Measurements from ENCODE around the gene SVOP.

SVOP gene

DNA sequence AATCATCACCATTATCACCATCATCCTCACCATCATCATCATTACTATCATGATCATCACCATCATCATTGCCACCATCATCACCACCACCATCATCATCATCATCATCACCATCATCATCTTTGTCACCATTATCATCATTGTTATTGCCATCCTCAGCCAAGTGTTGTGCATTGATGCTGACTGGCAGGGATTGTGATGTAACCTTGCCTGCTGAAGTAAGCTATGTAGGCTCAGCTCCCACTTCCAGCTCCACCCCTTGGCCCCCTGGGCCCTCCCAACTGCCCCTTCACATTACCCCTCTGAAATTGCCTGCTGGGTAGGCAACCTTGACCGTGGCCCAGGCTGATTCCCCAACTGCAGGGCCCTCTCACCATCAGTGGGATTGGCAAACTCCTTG, 37.6 kb downstream of the SVOP start:
- Histone ChIP-seq H3K18ac (ENCODE audit: low read length) (no peak overlapping the region), H2BK5ac (ENCODE audit: low read length) (no peak overlapping the region), H2BK15ac (ENCODE audit: low read length) (no peak overlapping the region), H3K4me1 (ENCODE audit: control insufficient read depth in 2 of 2, insufficient read depth in 1 of 2, low read depth in 1 of 2, low read length in 2 of 2) (peaks cover 0 to 2% of the 10 kb centered on the region in 2 donors), H3K36me3 (replicated peaks in 1 of 2; ENCODE audit: control insufficient read depth in 2 of 2, insufficient read depth in 2 of 2, low read length in 2 of 2) (peaks cover 0 to 1% of the 10 kb centered on the region in 2 donors), H2AFZ (ENCODE audit: low read length) (no peak overlapping the region), H2BK120ac (ENCODE audit: low read depth, low read length) (no peak overlapping the region), H3K79me1 (ENCODE audit: low read depth, low read length) (no peaks in the 10 kb centered on the region), H3K9ac (ENCODE audit: low read depth, low read length, poor library complexity) (no peak overlapping the region), H4K8ac (ENCODE audit: low read depth, low read length) (no peak overlapping the region), H2BK12ac (ENCODE audit: low read length) (no peak overlapping the region), H3K27me3 (ENCODE audit: control insufficient read depth in 3 of 3, insufficient read depth in 3 of 3, low read depth in 1 of 3, low read length in 3 of 3) (no peaks in the 10 kb centered on the region), H4K91ac (ENCODE audit: low read depth, low read length, poor library complexity) (no peak overlapping the region), H3K9me3 (replicated peaks in 1 of 2; ENCODE audit: control insufficient read depth in 2 of 2, insufficient read depth in 1 of 2, low read depth in 1 of 2, low read length in 2 of 2) (peaks cover 0 to 7% of the 10 kb centered on the region in 2 donors), H3K4me2 (ENCODE audit: insufficient read depth, low read length, poor library complexity, severe bottlenecking) (no peak overlapping the region), H3K14ac (ENCODE audit: low read length) (no peak overlapping the region), H3K23ac (ENCODE audit: low read depth, low read length, poor library complexity) (peak overlapping the region; percentile 5), H3K4me3 (ENCODE audit: low read length in 2 of 2) (no peak overlapping the region), H2AK5ac (ENCODE audit: low read depth, low read length) (no peak overlapping the region), H3K4ac (ENCODE audit: low read length) (no peak overlapping the region), H3K27ac (replicated peaks; ENCODE audit: low read length) (no peak overlapping the region)
- DNase-seq (ENCODE audit: low spot score), result no peak
- no CpG with 5 or more reads among the region's 1 CpG for WGBS, 2 donors (ENCODE audit: extremely low coverage in 2 of 2, insufficient read length in 2 of 2, insufficient replicate concordance in 1 of 2)

DNA sequence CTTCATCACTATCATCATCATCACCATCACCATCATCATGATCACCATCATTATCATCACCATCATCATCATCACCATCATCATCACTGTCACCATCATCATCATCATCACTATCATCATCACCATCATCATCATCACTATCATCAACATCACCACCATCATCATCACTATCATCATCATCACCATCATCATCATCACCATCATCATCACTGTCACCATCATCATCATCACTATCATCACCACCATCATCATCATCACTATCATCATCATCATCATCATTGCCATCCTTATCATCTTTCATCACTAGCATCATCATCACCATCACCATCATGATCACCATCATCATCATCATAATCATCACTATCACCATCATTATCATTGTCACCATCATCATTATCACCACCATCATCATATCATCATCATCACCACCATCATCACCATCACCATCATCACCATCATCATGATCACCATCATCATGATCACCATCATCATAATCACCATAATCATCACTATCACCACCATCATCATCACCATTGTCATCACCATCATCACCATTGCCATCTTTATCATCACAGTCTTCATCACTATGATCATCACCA, 38.1 kb downstream of the SVOP start:
- H3K4me2 ChIP-seq (ENCODE audit: insufficient read depth, low read length, poor library complexity, severe bottlenecking), result no peak overlapping the region
- H2BK5ac ChIP-seq (ENCODE audit: low read length), result no peak overlapping the region
- peak overlapping the region; percentile 24 for H3K9ac ChIP-seq (ENCODE audit: low read depth, low read length, poor library complexity)
- no peak overlapping the region for H3K4me3 ChIP-seq (ENCODE audit: low read length in 2 of 2)
- no peak overlapping the region for H2BK12ac ChIP-seq (ENCODE audit: low read length)
- no peak overlapping the region for H2BK15ac ChIP-seq (ENCODE audit: low read length)
- peaks cover 0 to 4% (median 0%) of the 10 kb centered on the region in 3 experiments for H3K27me3 ChIP-seq (ENCODE audit: control insufficient read depth in 3 of 3, insufficient read depth in 3 of 3, low read depth in 1 of 3, low read length in 3 of 3)
- no peak overlapping the region for H3K23ac ChIP-seq (ENCODE audit: low read depth, low read length, poor library complexity)
- peaks cover 0 to 7% of the 10 kb centered on the region in 2 donors for H3K9me3 ChIP-seq (replicated peaks in 1 of 2; ENCODE audit: control insufficient read depth in 2 of 2, insufficient read depth in 1 of 2, low read depth in 1 of 2, low read length in 2 of 2)
- H3K18ac ChIP-seq (ENCODE audit: low read length), result no peak overlapping the region
- H3K14ac ChIP-seq (ENCODE audit: low read length), result no peak overlapping the region
- no peak overlapping the region for H4K8ac ChIP-seq (ENCODE audit: low read depth, low read length)
- H2BK120ac ChIP-seq (ENCODE audit: low read depth, low read length), result no peak overlapping the region
- no peak for DNase-seq (ENCODE audit: low spot score)
- H3K36me3 ChIP-seq (replicated peaks in 1 of 2; ENCODE audit: control insufficient read depth in 2 of 2, insufficient read depth in 2 of 2, low read length in 2 of 2), result peaks cover 0 to 1% of the 10 kb centered on the region in 2 donors
- no peak overlapping the region for H2AK5ac ChIP-seq (ENCODE audit: low read depth, low read length)
- H3K4ac ChIP-seq (ENCODE audit: low read length), result no peak overlapping the region
- no peak overlapping the region for H2AFZ ChIP-seq (ENCODE audit: low read length)
- H4K91ac ChIP-seq (ENCODE audit: low read depth, low read length, poor library complexity), result no peak overlapping the region
- peaks cover 0 to 2% of the 10 kb centered on the region in 2 donors for H3K4me1 ChIP-seq (ENCODE audit: control insufficient read depth in 2 of 2, insufficient read depth in 1 of 2, low read depth in 1 of 2, low read length in 2 of 2)
- no peaks in the 10 kb centered on the region for H3K79me1 ChIP-seq (ENCODE audit: low read depth, low read length)
- no peak overlapping the region for H3K27ac ChIP-seq (replicated peaks; ENCODE audit: low read length)

DNA sequence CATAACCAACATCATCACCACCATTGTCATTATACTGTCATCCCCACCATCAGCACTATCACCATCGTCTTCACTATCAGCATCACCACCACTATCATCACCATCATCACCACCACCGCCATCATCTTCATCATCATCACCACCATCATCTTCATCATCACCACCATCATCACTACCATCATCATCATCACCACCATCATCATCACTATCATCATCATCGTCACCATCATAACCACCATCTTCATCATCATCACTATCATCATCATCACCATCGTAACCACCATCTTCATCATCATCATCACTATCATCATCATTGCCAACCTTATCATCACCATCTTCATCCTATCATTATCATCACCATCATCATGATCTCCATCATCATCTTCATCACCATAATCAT, 39.0 kb downstream of the SVOP start:
- Histone ChIP-seq H3K27ac (replicated peaks; ENCODE audit: low read length) (no peak overlapping the region), H3K36me3 (replicated peaks in 1 of 2; ENCODE audit: control insufficient read depth in 2 of 2, insufficient read depth in 2 of 2, low read length in 2 of 2) (peaks cover 0 to 1% of the 10 kb centered on the region in 2 donors), H3K9me3 (replicated peaks in 1 of 2; ENCODE audit: control insufficient read depth in 2 of 2, insufficient read depth in 1 of 2, low read depth in 1 of 2, low read length in 2 of 2) (peaks cover 0 to 7% of the 10 kb centered on the region in 2 donors), H3K23ac (ENCODE audit: low read depth, low read length, poor library complexity) (no peak overlapping the region), H2BK5ac (ENCODE audit: low read length) (no peak overlapping the region), H3K27me3 (ENCODE audit: control insufficient read depth in 3 of 3, insufficient read depth in 3 of 3, low read depth in 1 of 3, low read length in 3 of 3) (peaks cover 0 to 13% (median 0%) of the 10 kb centered on the region in 3 experiments), H3K4me2 (ENCODE audit: insufficient read depth, low read length, poor library complexity, severe bottlenecking) (no peak overlapping the region), H4K8ac (ENCODE audit: low read depth, low read length) (no peak overlapping the region), H2AFZ (ENCODE audit: low read length) (no peak overlapping the region), H3K4me1 (ENCODE audit: control insufficient read depth in 2 of 2, insufficient read depth in 1 of 2, low read depth in 1 of 2, low read length in 2 of 2) (peaks cover 0 to 2% of the 10 kb centered on the region in 2 donors), H3K18ac (ENCODE audit: low read length) (no peak overlapping the region), H2BK15ac (ENCODE audit: low read length) (no peak overlapping the region), H2AK5ac (ENCODE audit: low read depth, low read length) (no peak overlapping the region), H3K4ac (ENCODE audit: low read length) (no peak overlapping the region), H3K79me1 (ENCODE audit: low read depth, low read length) (no peaks in the 10 kb centered on the region), H4K91ac (ENCODE audit: low read depth, low read length, poor library complexity) (no peak overlapping the region), H3K9ac (ENCODE audit: low read depth, low read length, poor library complexity) (no peak overlapping the region), H3K4me3 (ENCODE audit: low read length in 2 of 2) (no peak overlapping the region), H2BK120ac (ENCODE audit: low read depth, low read length) (no peak overlapping the region), H3K14ac (ENCODE audit: low read length) (no peak overlapping the region), H2BK12ac (ENCODE audit: low read length) (no peak overlapping the region)
- DNase-seq (ENCODE audit: low spot score), result no peak
- 100% methylated on average over 1 to 2 of the region's 4 CpGs for whole genome bisulfite sequencing, 2 donors (ENCODE audit: extremely low coverage in 2 of 2, insufficient read length in 2 of 2, insufficient replicate concordance in 1 of 2)

DNA sequence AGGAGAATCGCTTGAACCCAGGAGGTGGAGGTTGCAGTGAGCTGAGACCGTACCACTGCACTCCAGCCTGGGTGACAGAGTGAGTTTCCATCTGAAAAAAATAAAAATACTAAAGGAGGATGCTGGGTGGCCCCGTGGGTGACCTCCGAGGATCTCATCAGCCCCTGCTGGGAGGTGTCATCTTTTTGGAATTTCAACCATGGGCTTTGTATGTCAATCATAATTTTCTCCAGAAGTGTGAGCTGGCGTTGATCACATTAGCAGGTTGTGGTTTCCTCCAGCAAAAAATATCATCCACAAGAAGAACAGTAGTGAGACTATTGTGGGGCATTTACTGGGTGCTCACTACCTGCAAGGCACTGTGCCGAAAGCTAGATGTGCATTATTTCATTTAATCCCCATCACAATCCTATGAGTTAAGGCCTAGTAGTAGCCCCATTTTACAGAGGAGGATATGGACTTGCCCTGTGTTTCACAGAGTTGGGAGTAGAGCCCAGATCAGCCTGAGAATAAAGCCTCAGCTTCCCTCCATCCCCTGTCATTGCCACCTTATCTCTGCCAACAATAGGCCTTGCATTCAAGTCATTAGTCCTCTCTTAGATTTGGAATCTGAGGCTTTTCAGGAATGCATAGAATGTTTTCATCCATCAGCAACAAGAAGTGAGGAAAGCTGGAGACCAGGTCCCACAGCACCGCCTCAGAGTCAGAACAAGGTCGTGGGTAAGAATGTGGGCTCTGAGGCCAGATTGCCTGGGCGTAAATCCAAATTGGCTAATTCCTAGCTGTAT, 39.8 kb downstream of the SVOP start:
- H3K27ac ChIP-seq (replicated peaks; ENCODE audit: low read length), result peak overlapping the region; percentile 33
- no peak overlapping the region for H2BK120ac ChIP-seq (ENCODE audit: low read depth, low read length)
- no peak overlapping the region for H3K14ac ChIP-seq (ENCODE audit: low read length)
- no peak overlapping the region for H3K4me3 ChIP-seq (ENCODE audit: low read length in 2 of 2)
- peaks cover 0 to 1% of the 10 kb centered on the region in 2 donors for H3K36me3 ChIP-seq (replicated peaks in 1 of 2; ENCODE audit: control insufficient read depth in 2 of 2, insufficient read depth in 2 of 2, low read length in 2 of 2)
- H2BK5ac ChIP-seq (ENCODE audit: low read length), result no peak overlapping the region
- H4K8ac ChIP-seq (ENCODE audit: low read depth, low read length), result no peak overlapping the region
- no peak overlapping the region for H2BK15ac ChIP-seq (ENCODE audit: low read length)
- no peak overlapping the region for H3K9ac ChIP-seq (ENCODE audit: low read depth, low read length, poor library complexity)
- peaks cover 0 to 7% of the 10 kb centered on the region in 2 donors for H3K9me3 ChIP-seq (replicated peaks in 1 of 2; ENCODE audit: control insufficient read depth in 2 of 2, insufficient read depth in 1 of 2, low read depth in 1 of 2, low read length in 2 of 2)
- no peak overlapping the region for H3K4ac ChIP-seq (ENCODE audit: low read length)
- H3K27me3 ChIP-seq (ENCODE audit: control insufficient read depth in 3 of 3, insufficient read depth in 3 of 3, low read depth in 1 of 3, low read length in 3 of 3), result peaks cover 0 to 13% (median 0%) of the 10 kb centered on the region in 3 experiments
- peaks cover 0 to 2% of the 10 kb centered on the region in 2 donors for H3K4me1 ChIP-seq (ENCODE audit: control insufficient read depth in 2 of 2, insufficient read depth in 1 of 2, low read depth in 1 of 2, low read length in 2 of 2)
- H4K91ac ChIP-seq (ENCODE audit: low read depth, low read length, poor library complexity), result no peak overlapping the region
- H2BK12ac ChIP-seq (ENCODE audit: low read length), result no peak overlapping the region
- no peak overlapping the region for H2AK5ac ChIP-seq (ENCODE audit: low read depth, low read length)
- WGBS, 2 donors (ENCODE audit: extremely low coverage in 2 of 2, insufficient read length in 2 of 2, insufficient replicate concordance in 1 of 2), result no CpG with 5 or more reads among the region's 9 CpGs
- no peak overlapping the region for H2AFZ ChIP-seq (ENCODE audit: low read length)
- DNase-seq (ENCODE audit: low spot score), result no peak
- no peaks in the 10 kb centered on the region for H3K79me1 ChIP-seq (ENCODE audit: low read depth, low read length)
- H3K18ac ChIP-seq (ENCODE audit: low read length), result no peak overlapping the region
- no peak overlapping the region for H3K23ac ChIP-seq (ENCODE audit: low read depth, low read length, poor library complexity)
- H3K4me2 ChIP-seq (ENCODE audit: insufficient read depth, low read length, poor library complexity, severe bottlenecking), result no peak overlapping the region

All from neuronal stem cell (in vitro differentiated cells).